GM19193 (cell line): ENCODE data around the gene MGME1.

ENCODE experiments used
- POLR2A ChIP-seq: IDR thresholded peaks from 4 replicates; pipeline ENCODE4 v1.6.1; 2011; ENCODE audit not compliant: insufficient read depth, insufficient read length; ENCODE audit errors: extremely low read depth

MGME1 gene

DNA sequence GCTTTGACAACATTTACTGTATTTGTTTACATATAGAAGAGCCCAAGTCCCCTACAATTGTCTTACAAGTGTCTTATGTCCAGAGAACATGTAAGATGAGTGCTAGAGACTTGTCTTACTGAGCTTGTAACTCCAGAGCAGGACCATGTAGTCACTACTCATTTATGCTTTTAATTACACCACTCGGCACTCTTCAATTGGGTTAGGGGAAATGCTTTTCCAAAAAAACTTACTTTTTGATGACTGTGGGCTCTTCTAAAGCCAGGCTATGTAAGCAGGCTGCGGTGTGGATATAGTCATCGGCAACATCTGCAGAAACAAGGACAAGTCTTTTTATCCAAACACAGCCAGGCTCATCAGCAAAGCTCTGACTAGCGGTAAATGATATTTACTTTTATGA lies 18.9 kb upstream of the MGME1 start:
- TF ChIP-seq POLR2A = no peak

DNA sequence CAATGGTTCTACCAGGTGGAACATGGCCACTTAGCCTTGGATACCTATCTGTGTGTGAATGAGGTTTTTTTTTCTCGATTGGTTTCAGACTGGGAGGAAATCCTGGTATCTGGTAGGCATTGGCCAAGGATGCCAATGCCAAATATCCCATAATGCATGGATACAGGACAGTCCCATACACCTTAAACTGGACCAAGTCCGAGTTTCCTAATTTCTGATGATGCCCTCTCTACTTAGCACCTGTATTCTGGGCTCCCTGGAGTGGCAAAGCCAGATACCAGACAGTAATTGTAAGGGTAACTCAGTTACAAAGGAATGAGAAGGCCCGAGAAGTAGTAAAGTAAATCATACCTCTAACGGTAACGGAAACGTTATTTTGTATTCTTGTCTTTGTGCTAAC lies 18.1 kb upstream of the MGME1 start:
- no peak for TF ChIP-seq POLR2A

DNA sequence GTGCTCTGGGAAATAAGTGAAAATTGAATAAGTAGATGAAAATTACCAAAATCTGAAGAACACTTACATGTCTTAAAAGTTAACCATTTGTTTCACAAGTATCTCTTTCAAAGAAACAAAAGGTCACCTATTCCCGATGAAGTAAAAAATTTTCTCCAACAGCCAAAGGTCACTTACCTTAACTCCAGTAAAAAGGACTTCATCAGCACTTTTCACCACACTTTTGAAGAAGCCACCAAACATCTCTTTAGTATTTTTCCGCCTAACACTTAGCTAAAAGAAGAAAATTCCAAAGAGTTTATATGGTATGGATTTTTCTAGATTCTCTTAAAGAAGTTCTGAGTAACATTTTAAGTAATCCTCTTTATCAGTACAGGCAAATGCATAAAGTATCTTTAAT lies 17.5 kb upstream of the MGME1 start:
- TF ChIP-seq POLR2A = no peak

DNA sequence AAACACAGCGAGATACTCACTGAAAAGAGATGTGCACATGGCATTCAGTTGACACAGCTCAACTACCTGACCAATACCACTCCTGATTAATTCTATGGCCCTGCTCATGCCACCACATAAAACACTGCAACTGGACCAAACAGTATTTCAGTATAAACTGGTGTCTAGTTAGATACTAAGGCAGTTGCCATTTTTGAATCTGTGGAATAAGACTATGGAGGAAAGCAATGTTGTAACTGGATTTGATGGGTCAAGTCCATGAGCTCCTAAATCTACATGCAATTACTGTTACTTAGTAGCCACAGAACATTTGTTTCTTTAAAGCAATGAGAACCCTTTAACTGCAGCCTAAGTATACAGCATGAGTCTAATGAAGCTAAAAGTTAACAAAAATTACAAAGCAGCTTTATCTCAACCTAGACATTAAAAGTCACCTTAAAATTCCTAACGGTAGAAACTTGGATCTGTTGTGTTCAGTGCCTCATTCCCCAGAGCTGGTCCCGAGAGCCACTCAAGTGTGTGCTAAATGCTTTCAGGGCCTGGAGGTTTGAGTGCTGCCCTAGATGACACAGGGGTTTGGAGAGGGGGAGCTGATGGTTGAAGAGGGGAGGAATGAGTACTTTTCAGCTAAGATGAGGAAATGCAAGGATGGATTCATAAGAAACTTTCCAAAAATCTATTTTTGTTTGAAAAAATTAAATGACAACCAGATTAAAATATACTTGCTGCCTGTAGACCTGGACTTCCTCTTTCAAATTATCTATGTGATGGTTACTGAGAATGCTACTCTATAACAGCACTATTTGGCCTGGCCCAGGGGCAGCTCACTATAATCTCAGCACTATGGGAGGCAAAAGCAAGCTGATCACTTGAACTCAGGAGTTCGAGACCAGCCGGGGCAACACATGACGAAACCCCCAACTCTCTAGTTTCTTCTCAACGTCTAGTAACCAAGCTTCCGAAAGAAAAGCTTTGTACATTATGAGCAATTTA lies 15.8 kb upstream of the MGME1 start:
- TF ChIP-seq POLR2A = no peak

DNA sequence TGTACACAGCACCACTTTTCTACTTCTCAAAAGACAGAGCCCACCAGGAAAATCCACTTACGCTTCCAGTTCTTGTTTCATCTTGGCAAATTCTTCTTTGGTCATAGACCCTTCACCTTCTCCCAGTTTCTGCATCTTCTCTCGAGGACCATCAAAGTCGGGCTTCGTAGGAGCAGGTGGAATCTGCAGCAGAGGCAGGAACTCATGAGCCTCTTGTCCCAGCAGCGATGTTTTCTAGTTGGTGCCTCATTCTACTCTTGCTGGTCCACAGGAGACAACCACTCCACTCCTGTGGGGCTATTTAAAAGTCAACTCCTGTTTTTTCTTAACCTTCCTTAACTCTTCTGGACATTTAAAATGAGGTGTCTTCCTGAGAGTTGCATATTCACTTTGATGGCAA lies 14.9 kb upstream of the MGME1 start:
- TF ChIP-seq POLR2A = no peak

DNA sequence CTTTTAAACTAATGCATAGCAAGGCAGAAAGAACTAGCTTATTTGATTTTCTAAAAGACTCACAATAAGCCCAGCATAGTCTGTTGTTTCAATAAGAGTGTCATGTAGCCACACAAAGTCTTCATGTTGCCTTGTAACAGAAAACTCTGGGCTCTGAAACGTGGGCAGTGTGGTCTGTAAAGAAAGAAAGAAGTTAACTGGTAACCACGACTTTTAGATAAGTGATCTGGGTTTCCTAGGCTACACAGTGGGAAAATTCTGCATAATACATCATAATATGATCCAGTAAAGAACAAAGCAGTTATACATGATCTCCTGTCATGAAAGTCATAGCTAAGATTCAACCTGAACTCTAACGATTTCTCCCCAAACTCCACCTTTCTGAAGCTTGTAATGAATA lies 13.5 kb upstream of the MGME1 start:
- TF ChIP-seq POLR2A = no peak

DNA sequence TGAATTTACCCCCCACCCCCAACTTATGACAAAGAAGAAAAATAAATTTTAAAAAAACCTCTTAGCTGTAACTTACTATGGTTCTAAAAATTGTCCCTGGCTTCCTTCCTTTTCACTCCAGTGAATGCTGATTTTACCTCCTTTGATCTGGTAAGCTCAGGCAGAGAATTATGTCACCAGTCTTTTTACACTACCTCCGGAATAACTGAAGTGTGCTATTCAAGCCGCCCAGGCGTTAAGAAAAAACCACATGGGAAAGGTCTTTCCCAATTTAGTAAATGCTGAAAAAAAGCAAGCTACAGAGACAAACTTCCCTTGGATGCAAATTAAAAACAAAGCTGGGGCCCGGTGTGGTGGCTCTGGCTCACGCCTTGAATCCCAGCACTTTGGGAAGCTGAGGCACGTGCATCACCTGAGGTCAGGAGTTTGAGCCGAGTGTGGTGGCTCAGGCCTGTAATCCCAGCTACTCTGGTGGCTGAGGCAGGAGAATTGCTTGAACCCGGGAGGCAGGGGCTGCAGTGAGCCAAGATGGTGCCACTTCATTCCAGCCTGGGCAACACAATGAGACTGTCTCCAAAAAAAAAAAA lies 12.6 kb upstream of the MGME1 start:
- peak; percentile 25 for TF ChIP-seq POLR2A

DNA sequence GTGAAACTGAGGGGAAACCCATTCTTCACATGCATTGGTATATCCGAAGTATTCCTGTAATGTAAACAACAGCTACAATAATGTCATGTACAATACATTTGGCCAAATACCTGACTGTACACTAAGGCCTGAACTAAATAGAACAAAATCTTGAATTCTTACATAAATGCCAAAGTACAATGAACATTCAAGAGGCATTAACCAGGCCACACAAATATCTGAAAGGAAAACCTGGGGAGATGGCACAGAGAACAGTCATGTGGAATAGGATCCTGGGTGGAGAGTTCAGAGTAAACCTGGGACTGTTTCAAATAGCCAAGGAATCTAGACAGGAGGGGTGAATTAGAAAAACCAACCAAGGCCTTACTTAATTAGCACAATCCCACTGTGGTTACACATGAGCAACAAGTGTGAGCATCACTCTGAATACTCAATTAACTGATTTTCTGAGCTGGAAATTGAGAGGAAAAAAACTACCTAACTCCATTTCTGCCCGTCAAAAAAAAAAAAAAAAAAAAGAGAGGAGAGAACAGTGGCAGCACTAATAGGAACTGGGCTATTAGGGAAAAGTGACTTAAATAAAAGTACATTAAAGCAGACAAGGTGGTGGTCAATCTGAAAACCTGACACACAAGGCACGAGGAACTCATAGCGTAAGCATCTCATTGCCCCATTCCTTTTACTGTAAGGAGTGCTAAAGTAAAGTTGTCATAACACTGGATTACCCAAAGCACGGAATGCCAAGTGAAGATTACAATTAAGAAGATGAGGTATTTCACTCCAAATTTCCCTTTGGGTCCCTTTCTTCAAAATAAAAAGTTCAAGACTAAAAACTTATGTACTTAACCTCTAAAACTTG lies 11.1 kb upstream of the MGME1 start:
- no peak for TF ChIP-seq POLR2A

DNA sequence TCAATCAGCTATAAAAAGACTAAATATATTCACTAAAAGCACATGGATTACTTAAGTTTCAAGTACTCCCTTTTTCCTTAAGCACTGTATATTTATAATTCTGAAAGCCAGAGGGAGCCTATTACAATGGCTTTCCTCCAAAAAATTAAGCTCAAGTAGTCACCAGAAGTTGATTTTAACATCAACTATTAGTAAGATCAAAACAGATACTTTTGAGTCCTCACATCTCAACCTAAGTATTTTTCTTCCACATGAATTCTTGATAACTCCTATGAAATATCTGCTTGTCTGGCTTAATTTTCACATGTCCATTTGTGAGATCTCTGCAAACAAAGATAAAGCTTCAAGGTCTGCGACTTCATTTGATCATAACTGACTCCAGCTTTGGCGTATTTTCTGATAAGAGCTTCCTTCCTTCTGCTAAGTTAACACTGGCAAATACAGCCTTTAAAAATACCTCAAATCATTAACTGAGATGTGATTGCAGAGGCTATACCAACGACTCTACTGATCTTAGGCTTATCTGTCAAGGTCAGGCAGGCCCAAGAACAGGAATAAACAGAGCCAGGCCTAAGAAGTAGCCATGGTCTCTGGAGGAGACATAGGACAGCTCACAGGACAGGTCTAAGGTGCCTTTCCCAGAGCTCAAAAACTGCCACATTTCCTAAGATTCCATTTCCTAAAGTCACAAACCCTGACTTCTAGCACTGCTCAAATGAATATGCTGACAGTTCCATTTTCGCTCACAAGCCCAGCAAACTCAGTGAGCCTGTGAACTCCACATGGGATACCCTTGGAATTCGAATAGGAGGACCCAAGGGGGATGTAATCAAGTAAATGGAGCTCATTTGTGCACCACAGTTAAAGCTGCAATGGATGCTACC lies 10.2 kb upstream of the MGME1 start:
- no peak for TF ChIP-seq POLR2A

DNA sequence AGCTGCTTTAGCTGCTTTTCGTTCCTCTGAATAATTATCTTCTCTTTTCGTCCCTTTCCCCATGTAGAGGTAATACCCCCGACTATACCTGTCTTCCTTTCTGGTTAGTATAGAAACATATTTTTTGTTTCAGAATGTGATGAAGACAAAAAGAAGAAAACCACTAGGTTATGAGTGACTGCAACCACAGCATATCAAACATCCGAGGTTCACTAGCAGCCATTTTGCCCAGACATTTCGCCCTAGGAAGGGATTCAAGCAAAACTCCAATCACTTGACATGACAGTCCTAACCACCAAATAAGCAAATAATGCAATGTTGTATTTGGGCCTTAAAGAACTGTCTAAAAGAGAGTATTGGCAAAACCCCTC lies 9.6 kb upstream of the MGME1 start:
- TF ChIP-seq POLR2A = no peak

DNA sequence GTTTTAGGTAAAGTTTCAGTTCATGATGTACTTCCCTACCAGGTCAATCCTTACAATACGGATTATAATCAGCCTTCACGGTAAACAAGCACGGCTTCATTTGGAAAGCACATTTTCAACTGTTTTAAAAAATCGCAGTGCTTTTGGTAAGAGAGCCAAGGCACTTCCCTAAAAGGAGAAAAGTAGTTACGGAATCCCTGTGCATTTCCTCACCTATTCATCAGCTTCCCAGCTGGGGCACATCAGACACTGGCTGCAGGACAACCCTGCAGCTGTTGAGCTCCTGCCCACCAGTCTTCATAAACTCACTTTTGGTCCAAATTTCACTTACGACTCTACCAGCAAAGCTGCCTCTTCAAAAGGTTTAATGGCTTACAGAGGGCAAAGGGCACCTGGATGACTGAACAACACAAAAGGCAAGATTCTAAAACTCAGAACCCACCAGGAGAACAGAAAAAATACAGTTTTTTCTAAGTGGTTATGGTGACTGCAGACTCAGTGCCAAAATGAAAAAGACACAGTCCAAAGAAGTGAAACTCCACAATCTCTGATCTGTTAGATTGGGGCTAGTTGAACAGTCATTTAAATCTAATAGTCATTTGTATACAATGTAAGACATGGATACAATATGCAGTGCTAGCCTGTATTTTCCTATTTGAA lies 7.8 kb upstream of the MGME1 start:
- TF ChIP-seq POLR2A = no peak

DNA sequence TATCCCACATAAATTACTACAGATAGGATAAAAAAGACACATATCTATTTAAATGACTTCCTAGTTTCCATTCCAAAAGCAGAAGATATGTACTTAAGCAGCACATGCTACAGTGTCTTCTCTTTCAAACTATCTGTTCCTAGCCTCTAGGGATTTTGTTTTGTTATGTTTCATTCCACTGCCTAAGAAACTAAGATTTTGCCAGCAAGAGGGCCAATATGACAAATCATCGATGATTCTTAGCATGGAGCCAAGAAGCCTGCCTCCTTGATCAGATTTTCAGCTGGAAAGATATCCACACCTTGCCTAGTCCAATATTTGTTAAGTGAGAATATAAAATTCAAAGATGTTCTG lies 7.3 kb upstream of the MGME1 start:
- no peak for TF ChIP-seq POLR2A

DNA sequence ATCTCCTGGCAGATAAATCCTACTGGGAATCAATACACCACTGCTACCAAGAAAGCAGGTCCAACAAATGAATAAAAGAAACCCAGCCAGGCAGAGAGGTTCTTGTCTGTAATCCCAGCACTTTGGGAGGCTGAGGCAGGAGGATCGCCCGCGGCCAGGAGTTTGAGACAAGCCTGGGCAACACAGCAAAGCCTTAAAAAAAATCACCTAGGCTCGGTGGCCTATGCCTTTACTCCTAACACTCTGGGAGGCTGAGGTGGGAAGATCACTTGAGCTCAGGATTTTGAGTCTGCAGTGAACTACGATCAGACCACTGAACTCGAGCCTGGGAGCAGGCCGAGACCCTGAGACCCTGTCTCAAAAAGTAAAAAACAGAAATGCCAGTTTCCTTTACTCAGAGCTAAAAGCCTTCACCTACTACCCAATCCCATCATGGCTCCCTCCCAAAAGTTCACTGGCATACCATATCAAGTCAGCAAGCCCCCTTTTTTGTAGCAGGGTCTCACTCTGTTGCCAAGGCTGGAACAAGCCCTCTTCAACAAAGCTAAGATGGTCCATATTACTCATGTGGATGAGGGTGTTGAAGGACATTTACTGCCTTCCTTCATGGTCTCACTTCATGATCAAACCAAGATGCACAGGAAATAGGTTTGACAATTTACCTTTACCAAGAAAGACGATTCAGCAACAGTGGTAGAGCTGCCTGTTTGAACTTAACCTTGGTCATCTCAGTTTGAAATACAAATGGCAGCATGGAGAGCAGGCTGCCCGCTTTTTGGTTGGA lies 5.5 kb upstream of the MGME1 start:
- TF ChIP-seq POLR2A = no peak
